ENCODE results near the gene SNX2. TPM values are rescaled to one million over a fixed set of nuclear protein-coding genes. Genes with fewer than 3 reads are reported as not detected.

SNX2 gene
- total RNA-seq, 1 donor from 2014 or later, result 72.7 TPM

DNA sequence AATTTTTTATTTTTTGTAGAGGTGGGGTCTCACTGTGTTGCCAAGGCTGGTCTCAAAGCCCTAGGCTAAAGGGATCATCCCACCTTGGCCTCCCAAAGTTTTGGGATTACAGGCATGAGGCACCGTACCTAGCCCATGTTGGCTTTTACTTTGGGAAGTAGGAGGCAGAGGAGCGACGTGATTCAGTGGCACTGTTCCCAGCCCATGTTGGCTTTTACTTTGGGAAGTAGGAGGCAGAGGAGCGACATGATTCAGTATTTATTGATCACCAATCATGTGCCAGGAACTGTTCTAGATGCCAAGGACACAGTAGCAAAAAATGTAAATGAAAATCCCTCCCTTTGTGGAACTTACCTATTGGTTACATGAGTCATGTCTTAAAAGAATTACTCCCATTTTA lies 88.8 kb downstream of the SNX2 start:
- TF ChIP-seq, protein P1, sequence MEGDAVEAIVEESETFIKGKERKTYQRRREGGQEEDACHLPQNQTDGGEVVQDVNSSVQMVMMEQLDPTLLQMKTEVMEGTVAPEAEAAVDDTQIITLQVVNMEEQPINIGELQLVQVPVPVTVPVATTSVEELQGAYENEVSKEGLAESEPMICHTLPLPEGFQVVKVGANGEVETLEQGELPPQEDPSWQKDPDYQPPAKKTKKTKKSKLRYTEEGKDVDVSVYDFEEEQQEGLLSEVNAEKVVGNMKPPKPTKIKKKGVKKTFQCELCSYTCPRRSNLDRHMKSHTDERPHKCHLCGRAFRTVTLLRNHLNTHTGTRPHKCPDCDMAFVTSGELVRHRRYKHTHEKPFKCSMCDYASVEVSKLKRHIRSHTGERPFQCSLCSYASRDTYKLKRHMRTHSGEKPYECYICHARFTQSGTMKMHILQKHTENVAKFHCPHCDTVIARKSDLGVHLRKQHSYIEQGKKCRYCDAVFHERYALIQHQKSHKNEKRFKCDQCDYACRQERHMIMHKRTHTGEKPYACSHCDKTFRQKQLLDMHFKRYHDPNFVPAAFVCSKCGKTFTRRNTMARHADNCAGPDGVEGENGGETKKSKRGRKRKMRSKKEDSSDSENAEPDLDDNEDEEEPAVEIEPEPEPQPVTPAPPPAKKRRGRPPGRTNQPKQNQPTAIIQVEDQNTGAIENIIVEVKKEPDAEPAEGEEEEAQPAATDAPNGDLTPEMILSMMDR (conservative IDR thresholded peaks at IDR 0.05), result no peak
- peaks cover 3% of the 10 kb centered on the region for H3K9me3 Mint-ChIP-seq
- H3K36me3 Mint-ChIP-seq (ENCODE audit: low read depth), result peaks cover 11% of the 10 kb centered on the region

DNA sequence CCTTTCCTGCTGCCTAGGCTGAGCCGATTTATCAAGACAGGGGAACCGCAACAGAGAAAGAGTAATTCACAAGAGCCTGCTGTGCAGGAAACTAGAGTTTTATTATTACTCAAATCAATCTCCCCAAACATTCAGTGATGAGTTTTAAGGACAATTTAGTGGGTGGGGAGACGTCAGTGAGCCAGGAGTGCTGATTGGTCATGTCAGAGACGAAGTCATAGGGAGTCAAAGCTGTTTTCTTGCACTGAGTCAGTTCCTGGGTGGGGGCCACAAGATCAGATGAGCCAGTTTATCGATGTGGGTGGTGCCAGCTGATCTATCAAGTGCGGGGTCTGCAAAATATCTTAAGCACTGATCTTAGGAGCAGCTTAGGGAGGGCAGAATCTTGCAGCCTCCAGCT lies 89.5 kb downstream of the SNX2 start:
- H3K36me3 Mint-ChIP-seq (ENCODE audit: low read depth), result peaks cover 11% of the 10 kb centered on the region
- H3K27ac Mint-ChIP-seq (ENCODE audit: unreplicated experiment), result peak overlapping the region; percentile 59
- H3K9me3 Mint-ChIP-seq, result peaks cover 3% of the 10 kb centered on the region
- no peaks in the 10 kb centered on the region for H3K27me3 Mint-ChIP-seq (ENCODE audit: low read depth)
- TF ChIP-seq, protein P1 (conservative IDR thresholded peaks at IDR 0.05), result no peak
- H3K4me3 Mint-ChIP-seq, result no peak overlapping the region
- no peak for DNase-seq (ENCODE audit: low read depth, low spot score)
- peaks cover 7% of the 10 kb centered on the region for H3K4me1 Mint-ChIP-seq

More for the DNA sequence above, 88.8 kb downstream of the SNX2 start:
- Mint-ChIP-seq H3K4me1 (peaks cover 7% of the 10 kb centered on the region), H3K27me3 (ENCODE audit: low read depth) (no peaks in the 10 kb centered on the region), H3K4me3 (no peak overlapping the region), H3K27ac (ENCODE audit: unreplicated experiment) (no peak overlapping the region)
- DNase-seq (ENCODE audit: low read depth, low spot score), result no peak

DNA sequence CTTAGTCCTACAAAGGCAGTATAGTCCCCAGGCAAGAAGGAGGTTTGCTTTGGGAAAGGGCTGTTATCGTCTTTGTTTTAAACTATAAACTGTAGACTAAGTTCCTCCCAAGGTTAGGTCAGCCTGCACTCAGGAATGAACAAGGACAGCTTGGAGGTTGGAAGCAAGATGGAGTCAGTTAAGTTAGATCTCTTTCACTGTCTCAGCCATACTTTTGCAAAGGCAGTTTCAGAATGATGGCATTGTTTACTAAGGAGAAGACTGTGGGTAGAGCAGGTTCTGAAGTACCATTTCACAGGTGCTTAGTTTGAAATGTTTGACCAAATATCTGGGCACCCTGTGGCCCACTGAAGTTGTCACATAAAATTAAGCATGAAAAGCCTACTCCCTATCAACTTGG lies 90.0 kb downstream of the SNX2 start:
- no peak overlapping the region for H3K4me3 Mint-ChIP-seq
- H3K9me3 Mint-ChIP-seq, result peaks cover 3% of the 10 kb centered on the region
- H3K27me3 Mint-ChIP-seq (ENCODE audit: low read depth), result no peaks in the 10 kb centered on the region
- peaks cover 5% of the 10 kb centered on the region for H3K4me1 Mint-ChIP-seq
- DNase-seq (ENCODE audit: low read depth, low spot score), result no peak
- H3K27ac Mint-ChIP-seq (ENCODE audit: unreplicated experiment), result no peak overlapping the region
- TF ChIP-seq, protein P1 (conservative IDR thresholded peaks at IDR 0.05), result no peak
- peaks cover 11% of the 10 kb centered on the region for H3K36me3 Mint-ChIP-seq (ENCODE audit: low read depth)

DNA sequence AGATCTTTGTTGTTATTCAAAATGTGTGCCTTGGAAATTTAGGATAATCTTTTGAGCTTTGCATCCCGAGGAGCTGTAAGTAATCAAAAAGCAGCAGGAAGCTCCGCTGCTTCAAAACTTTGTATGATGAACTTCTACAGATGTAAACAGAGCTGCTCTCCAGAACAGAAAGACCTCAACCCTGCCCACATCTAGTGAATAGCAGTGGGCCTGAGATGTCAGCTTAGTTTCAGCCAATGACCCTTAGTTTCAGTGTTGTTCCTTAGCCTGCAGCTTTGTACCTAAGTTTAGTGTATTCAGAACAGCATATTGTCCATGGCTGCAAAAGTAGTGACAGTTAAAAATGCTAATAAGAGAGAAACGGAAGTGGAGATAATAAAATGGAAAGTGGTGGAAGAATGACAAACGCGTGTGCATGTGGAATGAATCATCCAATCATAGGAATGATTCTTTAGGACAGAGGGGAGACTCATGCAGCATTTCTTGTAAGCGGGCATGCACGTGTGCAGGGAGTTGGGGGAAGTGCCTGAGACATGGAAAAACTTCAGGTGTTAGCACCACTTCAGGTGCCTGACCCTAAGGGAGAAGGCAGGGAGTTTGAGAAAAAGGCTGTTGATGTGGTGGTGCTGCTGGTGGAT lies 95.5 kb downstream of the SNX2 start:
- Mint-ChIP-seq H3K36me3 (ENCODE audit: low read depth) (peaks cover 7% of the 10 kb centered on the region), H3K27me3 (ENCODE audit: low read depth) (no peaks in the 10 kb centered on the region), H3K9me3 (no peaks in the 10 kb centered on the region), H3K4me3 (no peak overlapping the region), H3K27ac (ENCODE audit: unreplicated experiment) (no peak overlapping the region), H3K4me1 (peaks cover 26% of the 10 kb centered on the region)
- TF ChIP-seq, protein P1 (conservative IDR thresholded peaks at IDR 0.05), result no peak
- no peak for DNase-seq (ENCODE audit: low read depth, low spot score)

DNA sequence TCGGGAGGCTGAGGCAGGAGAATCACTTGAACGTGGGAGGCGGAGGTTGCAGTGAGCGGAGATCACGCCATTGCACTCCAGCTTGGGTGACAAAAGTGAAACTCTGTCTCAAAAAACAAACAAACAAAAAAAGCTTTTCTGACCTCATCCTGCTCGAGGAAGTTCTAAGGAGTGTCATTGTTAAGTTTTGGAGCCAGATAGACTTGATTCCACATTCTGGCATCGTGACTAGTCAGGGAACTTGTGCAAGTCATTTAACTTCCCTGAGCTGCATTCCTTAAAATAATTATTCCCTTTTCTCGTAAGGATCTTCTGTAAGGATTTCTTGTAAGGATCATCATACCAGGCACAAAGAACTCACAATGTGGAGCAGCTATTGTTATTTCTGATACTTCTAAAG lies 96.8 kb downstream of the SNX2 start:
- Mint-ChIP-seq H3K4me1 (peaks cover 26% of the 10 kb centered on the region), H3K27me3 (ENCODE audit: low read depth) (no peaks in the 10 kb centered on the region), H3K27ac (ENCODE audit: unreplicated experiment) (no peak overlapping the region), H3K36me3 (ENCODE audit: low read depth) (peaks cover 9% of the 10 kb centered on the region), H3K9me3 (no peaks in the 10 kb centered on the region), H3K4me3 (no peak overlapping the region)
- no peak for DNase-seq (ENCODE audit: low read depth, low spot score)
- TF ChIP-seq, protein P1 (conservative IDR thresholded peaks at IDR 0.05), result no peak

Data from neural crest cell (in vitro differentiated cells).